IPS-11a (cell line): ENCODE data around the gene CENPVL3.
"Not testable (repeated sequence)": the region's sequence is repeated elsewhere in the genome, so short reads cannot be mapped to it uniquely, and the experiment has no call there.

Source experiments
- H3K4me3 ChIP-seq: one replicate; pipeline ENCODE4 v1.5.1; 2013; ENCODE audit warnings: low read depth, low read length, control low read depth

CENPVL3 gene

GRCh38 chrX:51618241-51619155 lies at the start of gene CENPVL3:
Gene CENPVL3 (minus strand): TSS chrX:51618912. CDS start chrX:51618873, 39 bp downstream.
- H3K4me3 ChIP-seq = peak within 1 kb of the TSS; percentile 17

DNA sequence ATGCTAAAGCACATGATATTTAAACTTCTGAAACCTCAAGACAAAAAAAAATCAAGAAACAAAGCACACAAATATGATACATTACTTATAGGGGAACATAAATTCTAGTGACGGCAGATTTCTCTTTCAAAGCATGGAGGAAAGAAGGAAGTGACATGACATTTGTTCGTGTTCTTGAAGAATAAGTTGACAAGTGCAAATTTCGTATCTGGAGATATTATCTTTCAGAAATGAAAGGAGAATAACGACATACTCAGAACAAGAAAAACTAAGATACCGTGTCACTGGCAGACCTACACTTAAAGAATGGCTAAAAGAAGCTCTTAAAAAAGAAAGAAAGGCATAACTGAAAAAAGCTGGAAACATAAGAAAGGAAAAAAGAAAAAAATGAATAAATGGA lies 47.3 kb upstream of the CENPVL3 start:
- no peak overlapping the region for H3K4me3 ChIP-seq

DNA sequence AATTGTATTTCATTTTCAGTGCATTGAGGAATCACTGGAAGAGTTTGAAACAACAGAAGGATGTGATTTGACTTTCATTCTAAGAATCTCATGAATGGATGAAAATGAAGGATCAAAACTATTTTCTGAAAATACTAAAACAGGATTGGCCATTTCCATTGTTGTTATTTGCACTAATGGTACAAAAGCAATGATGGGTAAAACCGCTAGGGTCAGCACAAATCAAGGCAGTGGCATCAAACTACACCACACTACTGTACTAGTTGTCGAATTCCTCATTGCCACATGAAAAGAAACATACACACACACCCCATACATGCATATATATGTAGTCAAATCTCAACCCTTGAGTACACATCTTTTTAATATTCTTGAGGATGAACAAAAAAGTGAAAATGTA lies 24.7 kb upstream of the CENPVL3 start:
- no peak overlapping the region for H3K4me3 ChIP-seq

GRCh38 chrX:51641421-51642021 lies 22.8 kb upstream of the CENPVL3 start:
- H3K4me3 ChIP-seq = no peak overlapping the region

GRCh38 chrX:51636511-51636910 lies 17.8 kb upstream of the CENPVL3 start:
- H3K4me3 ChIP-seq = not testable (repeated sequence)

DNA sequence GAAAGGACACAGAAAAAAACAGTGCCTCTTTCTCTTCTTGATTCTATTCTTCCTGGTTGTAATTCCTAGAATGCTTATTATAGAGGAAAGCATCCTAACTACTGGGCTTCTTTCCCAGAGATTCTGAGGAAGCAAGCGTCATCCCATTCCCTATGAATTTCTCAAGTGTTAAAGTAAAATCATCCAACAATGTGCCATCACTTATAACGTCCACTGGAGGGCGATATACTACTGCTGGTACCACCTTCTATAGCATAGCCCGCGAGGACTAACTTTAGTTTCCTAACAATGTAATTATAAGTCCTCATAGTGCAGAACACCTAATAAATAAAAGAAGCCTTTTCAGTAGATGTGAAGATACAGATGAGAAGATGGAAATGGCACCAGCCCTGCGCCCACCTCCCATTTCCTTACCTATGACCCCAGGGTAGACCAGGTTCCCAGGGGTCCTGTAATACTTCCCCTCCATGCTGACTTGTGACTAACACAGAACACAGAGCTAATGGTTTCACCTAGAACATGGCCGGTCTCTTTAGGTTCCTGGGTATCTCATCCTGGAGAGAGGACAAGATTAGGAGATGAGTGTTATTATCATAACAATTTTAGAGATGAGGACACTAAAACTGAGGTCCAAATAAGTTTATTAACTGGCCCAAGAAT lies 4.2 kb downstream of the CENPVL3 start:
- H3K4me3 ChIP-seq = no peak overlapping the region

DNA sequence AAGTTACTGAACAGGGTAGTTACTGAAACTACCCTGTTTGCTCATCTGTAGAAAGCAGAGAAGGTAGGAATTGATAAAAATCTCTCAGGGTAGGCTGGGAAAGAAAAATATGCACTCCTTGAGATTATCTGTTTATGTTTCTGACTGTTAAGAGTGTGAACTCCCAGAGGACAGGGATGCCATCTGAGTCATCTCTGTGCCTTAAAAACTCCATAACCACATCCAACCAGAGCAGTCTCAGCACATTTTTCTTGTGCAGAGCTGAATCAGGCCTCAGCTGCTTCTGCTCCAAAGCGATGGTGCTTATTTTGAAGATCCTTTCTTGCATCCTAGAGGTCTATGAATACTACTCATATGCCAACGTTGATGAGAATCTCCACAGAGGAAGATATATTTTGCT lies 9.9 kb downstream of the CENPVL3 start:
- H3K4me3 ChIP-seq = no peak overlapping the region

GRCh38 chrX:51608126-51608525 lies 10.6 kb downstream of the CENPVL3 start:
- H3K4me3 ChIP-seq = no peak overlapping the region

GRCh38 chrX:51606446-51606845 lies 12.3 kb downstream of the CENPVL3 start:
- H3K4me3 ChIP-seq = no peak overlapping the region

DNA sequence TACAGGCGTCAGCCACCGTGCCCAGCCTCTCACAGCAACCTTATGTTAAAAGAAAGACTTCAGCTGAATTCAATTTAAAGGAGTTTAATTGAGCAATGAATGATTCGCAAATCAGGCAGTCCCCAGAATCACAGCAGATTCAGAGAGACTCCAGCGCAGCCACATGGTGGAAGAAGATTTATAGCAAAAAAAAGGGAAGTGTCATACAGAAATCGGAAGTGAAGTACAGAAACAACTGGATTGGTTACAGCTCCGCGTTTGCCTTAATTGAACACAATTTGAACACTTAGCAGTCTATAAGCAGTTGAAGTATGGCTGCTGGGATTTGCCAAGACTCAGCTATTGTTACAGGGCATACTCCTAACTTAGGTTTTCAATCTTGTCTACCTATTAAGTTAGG lies 19.8 kb downstream of the CENPVL3 start:
- H3K4me3 ChIP-seq = no peak overlapping the region

DNA sequence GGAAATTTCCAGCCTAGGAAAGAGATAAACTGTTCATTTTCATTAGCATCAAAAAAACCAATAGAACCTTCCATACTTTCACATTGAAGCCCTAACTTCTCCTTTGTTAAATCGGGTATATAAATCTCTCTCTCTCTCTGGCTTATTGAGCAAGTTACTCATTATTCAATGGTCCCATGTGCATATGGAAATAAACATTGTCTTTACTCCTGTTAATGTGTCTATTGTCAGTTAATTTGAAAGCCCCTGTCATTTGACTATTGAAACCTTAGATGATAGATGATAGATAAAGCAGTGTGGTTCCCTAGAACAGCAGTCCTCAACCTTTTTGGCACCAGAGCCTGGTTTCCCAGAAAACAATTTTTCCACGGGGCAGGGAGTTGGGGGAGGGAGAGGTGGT lies 46.8 kb downstream of the CENPVL3 start:
- H3K4me3 ChIP-seq = no peak overlapping the region

GRCh38 chrX:51569561-51569960 lies 49.2 kb downstream of the CENPVL3 start:
- no peak overlapping the region for H3K4me3 ChIP-seq

DNA sequence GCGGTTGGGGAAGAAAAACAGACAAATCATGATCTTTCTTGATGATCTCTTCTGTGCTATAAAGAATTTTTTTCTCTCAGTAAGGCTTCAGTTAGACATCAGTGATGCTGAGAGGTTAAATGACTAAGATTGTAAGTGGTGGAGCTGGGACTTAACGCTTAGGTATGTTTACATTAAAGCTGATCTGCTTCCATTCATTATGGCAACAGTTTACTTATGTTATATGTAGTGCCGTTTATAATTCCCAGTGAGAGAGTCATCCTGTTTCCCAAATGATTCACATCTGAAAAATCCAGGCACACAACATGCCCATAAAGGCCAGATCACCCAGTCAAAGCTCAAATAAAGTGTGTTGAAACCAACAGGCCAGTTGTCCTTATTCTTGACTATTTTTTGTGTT lies 50.1 kb downstream of the CENPVL3 start:
- H3K4me3 ChIP-seq = no peak overlapping the region
